GM12878 (cell line): ENCODE measurements around the gene GOPC. TPM values are rescaled to one million over a fixed set of nuclear protein-coding genes. Genes with fewer than 3 reads are reported as not detected.

Experiments used
- ATAC-seq: fragments of 200-7000 bp; cut with Tn5 transposase; 3 replicates; pipeline ENCODE4 v1.9.1; 2020; ENCODE audit warnings: mild to moderate bottlenecking, moderate library complexity
- Bru-seq: library from RNA; stranded (reverse); fragments of 400-500 nt; gene quantifications from one replicate; lab custom pipeline; 2021; lab: Mats Ljungman, UMichigan
- BruChase-seq, 2 experiments: library from RNA; stranded (reverse); fragments of 400-500 nt; gene quantifications; one replicate each; lab custom pipeline; 2021; lab: Mats Ljungman, UMichigan
- BruUV-seq: library from RNA; stranded (reverse); fragments of 400-500 nt; replicated peaks from 2 replicates; lab custom pipeline; 2021; lab: Mats Ljungman, UMichigan
- CTCF ChIA-PET: fragments of 300-600 bp; sonication (Branson Sonifier 250); formaldehyde crosslinking; extraction: SDS; loops from one replicate; lab custom pipeline; 2021; ENCODE audit warnings: inconsistent platforms; lab: Yijun Ruan, JAX
- POLR2A ChIA-PET: fragments of 350-600 bp; formaldehyde crosslinking; extraction: SDS; loops from one replicate; lab custom pipeline; 2021; ENCODE audit warnings: inconsistent platforms; lab: Charles Lee
- RAD21 ChIA-PET: fragments of 300-600 bp; sonication (Branson Sonifier 250); formaldehyde crosslinking; loops from one replicate; lab custom pipeline; 2023; ENCODE audit warnings: antibody characterized with exemption; ENCODE audit not compliant: unreplicated experiment; lab: Charles Lee
- SMC1A ChIA-PET: fragments of 300-600 bp; sonication (Branson Sonifier 250); formaldehyde crosslinking; loops from one replicate; lab custom pipeline; 2023; ENCODE audit not compliant: unreplicated experiment, uncharacterized antibody; lab: Charles Lee
- DNase-seq: peaks from one replicate; pipeline ENCODE4 v3.0.0-alpha.2; 2011; ENCODE audit warnings: low read depth, low spot score
- FAIRE-seq: peaks from 3 replicates; lab custom pipeline; 2011; peaks lifted over from hg19 to GRCh38; lab: Jason Lieb, UNC
- H2AFZ ChIP-seq: 2 replicates; pipeline ENCODE4 v1.6.0; 2011; ENCODE audit warnings: low read depth, low read length, control low read depth; ENCODE audit not compliant: control insufficient read depth
- H3K27ac ChIP-seq: 2 replicates; pipeline ENCODE4 v1.5.1; 2011; ENCODE audit warnings: control low read depth; ENCODE audit not compliant: control insufficient read depth, insufficient read depth
- H3K27me3 ChIP-seq, 2 experiments: replicated peaks in 1 of 2; 2 replicates each; pipeline versions ENCODE4 v1.6.0 to v1.6.1; 2011; ENCODE audit warnings: low read length in 1 of 2; ENCODE audit not compliant: control insufficient read depth in 2 of 2, insufficient read depth in 2 of 2
- H3K36me3 ChIP-seq, 2 experiments: 2 replicates each; pipeline ENCODE4 v1.5.1; 2011; ENCODE audit warnings: low read length in 1 of 2; ENCODE audit not compliant: control insufficient read depth in 2 of 2, insufficient read depth in 2 of 2
- H3K4me1 ChIP-seq: 2 replicates; pipeline ENCODE4 v1.6.1; 2011; ENCODE audit warnings: mild to moderate bottlenecking, low read length, moderate library complexity, mixed read lengths; ENCODE audit not compliant: control insufficient read depth, insufficient read depth
- H3K4me2 ChIP-seq: 2 replicates; pipeline ENCODE4 v1.6.0; 2011; ENCODE audit warnings: control low read depth; ENCODE audit not compliant: control insufficient read depth, insufficient read depth
- H3K4me3 ChIP-seq: fragments of 200-600 bp; sonication (generic); 2 replicates; pipeline ENCODE4 v1.5.1; 2016
- H3K79me2 ChIP-seq: 2 replicates; pipeline ENCODE4 v1.6.0; 2011; ENCODE audit warnings: low read length; ENCODE audit not compliant: control insufficient read depth, insufficient read depth
- H3K9ac ChIP-seq: 2 replicates; pipeline ENCODE4 v1.8.0; 2011; ENCODE audit warnings: low read length, control low read depth, mixed read lengths; ENCODE audit not compliant: control insufficient read depth, insufficient read depth
- H3K9me3 ChIP-seq: replicated peaks from 3 replicates; pipeline ENCODE4 v1.5.1; 2011; ENCODE audit warnings: mild to moderate bottlenecking, low read length; ENCODE audit not compliant: control insufficient read depth, insufficient read depth
- H4K20me1 ChIP-seq: 2 replicates; pipeline ENCODE4 v1.6.0; 2011; ENCODE audit not compliant: control insufficient read depth, insufficient read depth
- CBX3 ChIP-seq: fragments of 200-600 bp; sonication (generic); IDR thresholded peaks from 2 replicates; pipeline ENCODE4 v1.6.1; 2016; ENCODE audit warnings: low read depth, borderline replicate concordance
- EED ChIP-seq: sonication (generic); IDR thresholded peaks from 2 replicates; pipeline ENCODE4 v1.6.1; 2016; ENCODE audit warnings: antibody characterized with exemption, low read depth
- ETV6 ChIP-seq, 2 experiments: fragments of 450-650 bp in 1 of 2; IDR thresholded peaks in 1 of 2; conservative IDR thresholded peaks in 1 of 2; 2 replicates each; pipeline ENCODE4 v1.6.1; 2014; ENCODE audit warnings: antibody characterized with exemption in 1 of 2, borderline replicate concordance in 1 of 2, low read depth in 1 of 2, mild to moderate bottlenecking in 1 of 2, moderate library complexity in 1 of 2
- GABPA ChIP-seq: IDR thresholded peaks from 2 replicates; pipeline ENCODE4 v1.6.1; 2014; ENCODE audit warnings: antibody characterized with exemption, low read depth, mild to moderate bottlenecking, inconsistent platforms
- HDGF ChIP-seq: fragments of 450-650 bp; IDR thresholded peaks from 2 replicates; pipeline ENCODE4 v1.6.1; 2016; ENCODE audit warnings: antibody characterized with exemption
- JUNB ChIP-seq: IDR thresholded peaks from 2 replicates; pipeline ENCODE4 v1.6.1; 2016; ENCODE audit warnings: antibody characterized with exemption, mild to moderate bottlenecking
- MYB ChIP-seq: fragments of 150-350 bp; IDR thresholded peaks from 2 replicates; pipeline ENCODE4 v1.6.1; 2014; ENCODE audit warnings: mild to moderate bottlenecking, low read depth, low read length, borderline replicate concordance
- NFXL1 ChIP-seq: fragments of 450-650 bp; IDR thresholded peaks from 2 replicates; pipeline ENCODE4 v1.6.1; 2017; ENCODE audit warnings: antibody characterized with exemption, mild to moderate bottlenecking, borderline replicate concordance
- NFYA ChIP-seq: IDR thresholded peaks from 2 replicates; pipeline ENCODE4 v1.6.1; 2011; ENCODE audit warnings: low read depth, mild to moderate bottlenecking, low read length, improper control_type of control experiment, borderline replicate concordance
- PML ChIP-seq: IDR thresholded peaks from 2 replicates; pipeline ENCODE4 v1.6.1; 2012; ENCODE audit warnings: low read length, inconsistent platforms
- RBBP5 ChIP-seq: fragments of 200-600 bp; sonication (generic); conservative IDR thresholded peaks from 2 replicates; pipeline ENCODE4 v1.6.1; 2016
- SREBF2 ChIP-seq: IDR thresholded peaks from 2 replicates; pipeline ENCODE4 v1.6.1; 2012; ENCODE audit warnings: mild to moderate bottlenecking, low read length
- TCF12 ChIP-seq: IDR thresholded peaks from 2 replicates; pipeline ENCODE4 v1.6.1; 2011; ENCODE audit warnings: low read depth, mild to moderate bottlenecking, low read length
- USF1 ChIP-seq: IDR thresholded peaks from 2 replicates; pipeline ENCODE4 v1.6.1; 2011; ENCODE audit warnings: borderline replicate concordance, low read depth, mild to moderate bottlenecking, moderate library complexity, mixed read lengths, low read length; ENCODE audit not compliant: insufficient read depth; ENCODE audit errors: extremely low read length
- USF2 ChIP-seq: IDR thresholded peaks from 2 replicates; pipeline ENCODE4 v1.6.1; 2011; ENCODE audit warnings: low read depth, low read length, improper control_type of control experiment, borderline replicate concordance
- ZNF207 ChIP-seq: fragments of 450-650 bp; IDR thresholded peaks from 2 replicates; pipeline ENCODE4 v1.6.1; 2014; ENCODE audit warnings: antibody characterized with exemption, mild to moderate bottlenecking, borderline replicate concordance
- ZNF217 ChIP-seq: fragments of 450-650 bp; IDR thresholded peaks from 2 replicates; pipeline ENCODE4 v1.6.1; 2017; ENCODE audit warnings: antibody characterized with exemption, mild to moderate bottlenecking
- ZNF24 ChIP-seq: fragments of 450-650 bp; IDR thresholded peaks from 2 replicates; pipeline ENCODE4 v1.6.1; 2017; ENCODE audit warnings: antibody characterized with exemption, mild to moderate bottlenecking
- WGBS: methylation state at CpG from one replicate; pipeline ENCODE4 v1.1.6; 2016; ENCODE audit warnings: low lambda C conversion rate; ENCODE audit not compliant: insufficient replicate concordance, insufficient coverage; ENCODE audit errors: missing lambda C conversion rate; 5-methylcytosine and 5-hydroxymethylcytosine counted together
- in situ Hi-C: fragments of 300-500 bp; cut with MboI; formaldehyde crosslinking; loops from 9 replicates; pipeline ENCODE4 v1.14.3; 2018; ENCODE audit warnings: mixed read lengths
- intact Hi-C: fragments of 100-400 bp; cut with micrococcal nuclease; formaldehyde crosslinking; loops from one replicate; pipeline ENCODE4 v1.14.2; 2022; ENCODE audit not compliant: unreplicated experiment
- long read RNA-seq, 2 experiments: library from polyadenylated mRNA; unstranded; transcript quantifications; one replicate each; pipeline ENCODE4 v2.0.0, GENCODE V29; 2019 to 2020
- polyA minus RNA-seq, 3 experiments: library from RNA; depleted of rRNA, polyadenylated mRNA; stranded (reverse); fragments of >200 nt; gene quantifications; 2 replicates each; pipeline ENCODE4 v1.2.3, GENCODE V29; 2011
- polyA plus RNA-seq, 11 experiments: library from polyadenylated mRNA; depleted of rRNA in 4 of 11; unstranded in 6 of 11; stranded (reverse) in 5 of 11; fragments of >200 nt; fragmentation: Nextera tagmentation in 4 of 11; fragmentation: Illumina TruSeq in 1 of 11; extraction: Ambion mirVana in 4 of 11; extraction: Trizol in 1 of 11; gene quantifications; 1 replicate in 1 of 11; 2 replicates in 10 of 11; pipeline versions ENCODE4 v1.2.1 to v1.2.3, GENCODE V29; 2011 to 2016; ENCODE audit warnings: inconsistent platforms in 2 of 11, missing spikeins in 2 of 11, low read depth in 1 of 11
- total RNA-seq, 4 experiments: library from RNA; depleted of rRNA in 3 of 4; stranded (reverse); fragments of >200 nt in 3 of 4; fragmentation: Illumina TruSeq in 1 of 4; extraction: Trizol in 1 of 4; gene quantifications; 2 replicates each; pipeline versions ENCODE4 v1.2.1 to v1.2.3, GENCODE V29; 2013 to 2021

Gene GOPC
- total RNA-seq (2013; cell fraction: nucleolus; rRNA removed), result 37.9 and 40.2 TPM in 2 replicates
- total RNA-seq (2014; rRNA removed) (18.8 and 23.7 TPM in 2 replicates), total RNA-seq (2014; rRNA removed; fragmentation: Illumina TruSeq; extraction: Trizol) (21.8 and 22.2 TPM in 2 replicates), total RNA-seq (2021) (18.6 and 19.1 TPM in 2 replicates), polyA plus RNA-seq (2011; rRNA removed) (28.5 and 48.0 TPM in 2 replicates), polyA plus RNA-seq (2014; fragmentation: Illumina TruSeq; extraction: Trizol) (21.3 and 28.7 TPM in 2 replicates), polyA plus RNA-seq (2014; fragmentation: Nextera tagmentation; extraction: Ambion mirVana) (1 to 10 TPM; 5.8 to 8.2 TPM), polyA plus RNA-seq (2014; rRNA removed) (14.7 and 17.3 TPM in 2 replicates), polyA plus RNA-seq (2016; fragmentation: Nextera tagmentation; extraction: Ambion mirVana) (10 to 100 TPM; 15.2 to 15.8 TPM), polyA minus RNA-seq (2011; rRNA and poly(A)+ RNA removed) (11.2 and 18.2 TPM in 2 replicates), Bru-seq, nascent RNA (percentile 85 among the genes with signal in this experiment), BruChase-seq, experiment 1, labeled RNA remaining after a 6-hour chase (percentile 78 among the genes with signal in this experiment), BruChase-seq, experiment 2, labeled RNA remaining after a 2-hour chase (percentile 84 among the genes with signal in this experiment)
- polyA plus RNA-seq (2011; ENCODE audit: low read depth), result 6.2 TPM
- polyA plus RNA-seq (2011; cell fraction: cytosol; rRNA removed), result 8.2 and 8.8 TPM in 2 replicates
- 26.1 and 33.0 TPM in 2 replicates for polyA plus RNA-seq (2011; cell fraction: nucleus; rRNA removed)
- polyA plus RNA-seq (2012), result 11.0 and 18.0 TPM in 2 replicates
- 9.2 and 10.3 TPM in 2 replicates for polyA minus RNA-seq (2011; cell fraction: cytosol; rRNA and poly(A)+ RNA removed)
- 16.2 and 18.4 TPM in 2 replicates for polyA minus RNA-seq (2011; cell fraction: nucleus; rRNA and poly(A)+ RNA removed)
- long read RNA-seq, experiment 1, full-length matches to known transcripts, result 2 of 10 reads
- long read RNA-seq, experiment 1, partial matches to known transcripts, result 6 of 10 reads
- long read RNA-seq, experiment 1, other reads (novel, unspliced or antisense), result 2 of 10 reads
- long read RNA-seq, experiment 2, full-length matches to known transcripts, result 1 of 22 reads
- long read RNA-seq, experiment 2, partial matches to known transcripts, result 6 of 22 reads
- long read RNA-seq, experiment 2, other reads (novel, unspliced or antisense), result 15 of 22 reads

- under 1% methylated on average over 49 of the region's 60 CpGs for WGBS
- peak within 1 kb of the TSS; percentile 94 for H3K4me3 ChIP-seq
- in situ Hi-C loops, result no loop called here
- TF ChIP-seq MYB, result no peak
- no peak for TF ChIP-seq JUNB
- peak; percentile 93; the same call in 1 of the 2 replicates for TF ChIP-seq HDGF
- TF ChIP-seq CBX3, result no peak
- TF ChIP-seq SREBF2, result no peak
- peak; percentile 51 for TF ChIP-seq USF2
- no peak for TF ChIP-seq ZNF207
- TF ChIP-seq TCF12, result no peak
- no peak; the same call in 1 of the 2 replicates for TF ChIP-seq EED
- peak; percentile 76 for TF ChIP-seq USF1
- TF ChIP-seq NFYA, result no peak
- no peak for TF ChIP-seq RBBP5
- TF ChIP-seq NFXL1, result no peak
- TF ChIP-seq ETV6 (conservative IDR thresholded peaks at IDR 0.05 in 1 of 2, IDR thresholded peaks at IDR 0.05 in 1 of 2; ENCODE audit: borderline replicate concordance in 1 of 2, low read depth in 1 of 2), result no peak
- TF ChIP-seq PML, result peak; percentile 97
- no peak for TF ChIP-seq ZNF24
- TF ChIP-seq GABPA, result no peak
- TF ChIP-seq ZNF217, result no peak
These were observed at the start of gene GOPC for GRCh38 chr6:117602151-117602898. TSS of gene GOPC (minus strand) at chr6:117602511. CDS start at chr6:117602288, 223 bp downstream.

More at GRCh38 chr6:117602151-117602898, at the start of gene GOPC:
- Histone ChIP-seq H3K27ac (peak within 1 kb of the TSS; percentile 79), H3K27me3 (no peaks in the 10 kb centered on the region), H3K4me1 (peaks cover 3% of the 10 kb centered on the region; the same call in 1 of the 2 replicates), H4K20me1 (no peaks in the 10 kb centered on the region), H3K36me3 (peaks cover 0 to 10% of the 10 kb centered on the region in 2 experiments; a peak in 1 of 4 replicates), H3K4me2 (peak within 1 kb of the TSS; percentile 94), H3K9me3 (peaks cover 11% of the 10 kb centered on the region), H2AFZ (peak within 1 kb of the TSS; percentile 98), H3K79me2 (peaks cover 47% of the 10 kb centered on the region), H3K9ac (peak within 1 kb of the TSS; percentile 76)
- BruUV-seq, result no TSS peak
- ATAC-seq (peak; percentile 93), DNase-seq (peak; percentile 93), FAIRE-seq (peak; percentile 91)
- ChIA-PET CTCF (interaction anchor here (0.7 to 4.0 kb wide), 7 partner anchors 10 to 153 kb away, joined by 3 to 35 read pairs (median 4); no protein-coding TSS in a partner anchor), POLR2A (interaction anchor here (0.6 to 4.3 kb wide), 7 partner anchors 13 to 181 kb away, joined by 3 to 14 read pairs (median 4); partner anchors contain the start of gene DCBLD1), RAD21 (interaction anchor here (0.7 to 6.2 kb wide), 8 partner anchors 44 to 631 kb away, joined by 3 to 71 read pairs (median 4); no protein-coding TSS in a partner anchor), SMC1A (interaction anchor here (0.7 to 8.5 kb wide), 6 partner anchors 8 to 152 kb away, joined by 3 to 128 read pairs (median 6); partner anchors contain the start of gene DCBLD1)
- intact Hi-C loops, result no loop called here
